ENCODE results near the gene RSPH6A. TPM values are rescaled to one million over a fixed set of nuclear protein-coding genes. Genes with fewer than 3 reads are reported as not detected.

The RSPH6A gene
- total RNA-seq, 4 donors from 2014 or later = 0.38 to 0.68 TPM; not detected in 2

- Histone ChIP-seq H3K4me1 (peaks cover 5% of the 10 kb centered on the region), H3K9me3 (no peaks in the 10 kb centered on the region), H3K27me3 (no peaks in the 10 kb centered on the region), H3K4me3 (no peak overlapping the region), H3K36me3 (peaks cover 3% of the 10 kb centered on the region), H3K27ac (no peak overlapping the region)
- 57% methylated on average over 6 of the region's 6 CpGs for WGBS
- TF ChIP-seq EP300 (IDR thresholded peaks at IDR 0.05) (no peak), POLR2AphosphoS5 (IDR thresholded peaks at IDR 0.05) (no peak), POLR2A (IDR thresholded peaks at IDR 0.05) (no peak)
- TF ChIP-seq, protein P1, sequence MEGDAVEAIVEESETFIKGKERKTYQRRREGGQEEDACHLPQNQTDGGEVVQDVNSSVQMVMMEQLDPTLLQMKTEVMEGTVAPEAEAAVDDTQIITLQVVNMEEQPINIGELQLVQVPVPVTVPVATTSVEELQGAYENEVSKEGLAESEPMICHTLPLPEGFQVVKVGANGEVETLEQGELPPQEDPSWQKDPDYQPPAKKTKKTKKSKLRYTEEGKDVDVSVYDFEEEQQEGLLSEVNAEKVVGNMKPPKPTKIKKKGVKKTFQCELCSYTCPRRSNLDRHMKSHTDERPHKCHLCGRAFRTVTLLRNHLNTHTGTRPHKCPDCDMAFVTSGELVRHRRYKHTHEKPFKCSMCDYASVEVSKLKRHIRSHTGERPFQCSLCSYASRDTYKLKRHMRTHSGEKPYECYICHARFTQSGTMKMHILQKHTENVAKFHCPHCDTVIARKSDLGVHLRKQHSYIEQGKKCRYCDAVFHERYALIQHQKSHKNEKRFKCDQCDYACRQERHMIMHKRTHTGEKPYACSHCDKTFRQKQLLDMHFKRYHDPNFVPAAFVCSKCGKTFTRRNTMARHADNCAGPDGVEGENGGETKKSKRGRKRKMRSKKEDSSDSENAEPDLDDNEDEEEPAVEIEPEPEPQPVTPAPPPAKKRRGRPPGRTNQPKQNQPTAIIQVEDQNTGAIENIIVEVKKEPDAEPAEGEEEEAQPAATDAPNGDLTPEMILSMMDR (IDR thresholded peaks at IDR 0.05) = no peak
- no peak for DNase-seq (ENCODE audit: low spot score in 2 of 2)
These were observed 2.8 kb downstream of the RSPH6A start for GRCh38 chr19:45812297-45812696.

- H3K27me3 ChIP-seq = no peaks in the 10 kb centered on the region
- H3K4me3 ChIP-seq = no peak overlapping the region
- H3K9me3 ChIP-seq = no peaks in the 10 kb centered on the region
- no peak for TF ChIP-seq POLR2A (IDR thresholded peaks at IDR 0.05)
- TF ChIP-seq, protein P1 (IDR thresholded peaks at IDR 0.05) = no peak
- no peak for TF ChIP-seq EP300 (IDR thresholded peaks at IDR 0.05)
- no peak for TF ChIP-seq POLR2AphosphoS5 (IDR thresholded peaks at IDR 0.05)
- peaks cover 5% of the 10 kb centered on the region for H3K4me1 ChIP-seq
- no peak for DNase-seq (ENCODE audit: low spot score in 2 of 2)
- WGBS = 47% methylated on average over 7 of the region's 7 CpGs
- no peaks in the 10 kb centered on the region for H3K36me3 ChIP-seq
- no peak overlapping the region for H3K27ac ChIP-seq
These were observed 5.4 kb downstream of the RSPH6A start for GRCh38 chr19:45809643-45810159.

- TF ChIP-seq POLR2A (IDR thresholded peaks at IDR 0.05) (no peak), EP300 (IDR thresholded peaks at IDR 0.05) (no peak), POLR2AphosphoS5 (IDR thresholded peaks at IDR 0.05) (no peak)
- TF ChIP-seq, protein P1 (IDR thresholded peaks at IDR 0.05) = no peak
- H3K36me3 ChIP-seq = no peaks in the 10 kb centered on the region
- peaks cover 5% of the 10 kb centered on the region for H3K4me1 ChIP-seq
- H3K27me3 ChIP-seq = no peaks in the 10 kb centered on the region
- H3K9me3 ChIP-seq = no peaks in the 10 kb centered on the region
- H3K27ac ChIP-seq = no peak overlapping the region
- no peak for DNase-seq (ENCODE audit: low spot score in 2 of 2)
- H3K4me3 ChIP-seq = no peak overlapping the region
These were observed 9.4 kb downstream of the RSPH6A start for GRCh38 chr19:45805719-45806118.

- Histone ChIP-seq H3K27me3 (no peaks in the 10 kb centered on the region), H3K36me3 (no peaks in the 10 kb centered on the region), H3K9me3 (no peaks in the 10 kb centered on the region), H3K4me1 (peaks cover 5% of the 10 kb centered on the region), H3K27ac (no peak overlapping the region), H3K4me3 (no peak overlapping the region)
- no peak for DNase-seq (ENCODE audit: low spot score in 2 of 2)
- WGBS = 93% methylated on average over 8 of the region's 8 CpGs
- TF ChIP-seq POLR2A (IDR thresholded peaks at IDR 0.05) = no peak
- TF ChIP-seq, protein P1 (IDR thresholded peaks at IDR 0.05) = no peak
- no peak for TF ChIP-seq EP300 (IDR thresholded peaks at IDR 0.05)
- no peak for TF ChIP-seq POLR2AphosphoS5 (IDR thresholded peaks at IDR 0.05)
These were observed 10.2 kb downstream of the RSPH6A start for GRCh38 chr19:45804959-45805230.

DNA sequence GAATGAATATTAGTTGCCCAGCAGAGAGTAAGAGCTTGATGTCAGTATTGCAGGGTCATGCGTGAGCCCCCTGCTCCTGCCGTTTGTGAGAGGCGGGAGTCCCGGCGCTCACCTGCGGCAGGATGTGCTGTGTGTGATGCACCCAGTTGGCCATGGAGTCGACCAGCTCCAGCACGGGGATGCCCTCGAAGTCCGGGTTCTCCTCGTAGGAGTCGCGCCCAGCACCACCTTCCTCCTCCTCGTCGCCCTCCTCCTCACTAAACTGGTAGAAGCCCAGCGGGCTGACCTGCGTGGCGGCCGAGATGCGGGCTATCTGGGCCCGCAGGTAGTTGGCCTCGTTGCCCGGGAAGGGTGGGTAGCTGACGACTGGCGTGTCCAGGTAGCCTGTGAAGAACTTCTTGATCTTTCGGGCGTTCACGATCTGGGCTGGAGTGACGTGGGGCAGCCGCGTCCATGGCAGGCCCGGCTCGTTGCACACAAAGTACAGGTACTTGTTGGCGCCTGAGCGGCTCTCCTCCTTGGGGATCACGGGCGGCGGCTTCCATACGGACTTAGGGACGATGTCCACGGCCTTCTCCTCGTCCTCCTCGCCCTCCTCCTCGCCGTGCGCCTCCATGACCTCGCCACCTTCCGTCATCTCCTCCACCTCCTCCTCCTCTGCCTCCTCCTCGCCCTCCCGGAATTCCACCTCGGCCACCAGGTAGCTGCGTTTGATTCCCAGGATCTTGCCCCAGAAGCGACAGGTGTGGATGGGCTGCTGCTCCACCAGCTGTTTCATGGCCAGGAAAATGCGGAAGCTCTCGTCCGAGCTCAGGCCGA lies 10.8 kb downstream of the RSPH6A start:
- H3K4me3 ChIP-seq = no peak overlapping the region
- no peak overlapping the region for H3K27ac ChIP-seq
- DNase-seq (ENCODE audit: low spot score in 2 of 2) = no peak
- no peaks in the 10 kb centered on the region for H3K36me3 ChIP-seq
- TF ChIP-seq, protein P1 (IDR thresholded peaks at IDR 0.05) = no peak
- TF ChIP-seq EP300 (IDR thresholded peaks at IDR 0.05) = no peak
- no peak for TF ChIP-seq POLR2A (IDR thresholded peaks at IDR 0.05)
- H3K27me3 ChIP-seq = no peaks in the 10 kb centered on the region
- 85% methylated on average over 50 of the region's 57 CpGs for WGBS
- peaks cover 3% of the 10 kb centered on the region for H3K4me1 ChIP-seq
- H3K9me3 ChIP-seq = no peaks in the 10 kb centered on the region

Measured in suprapubic skin (tissue), 4 donors.